Activated B cell treated with CpG ODN at 0.5 μM for 24 hours (primary cell): ENCODE results near the gene TSPAN31. TPM values are rescaled to one million over a fixed set of nuclear protein-coding genes. Genes with fewer than 3 reads are reported as not detected.

Experiments
- ATAC-seq: fragments of 200-7000 bp; cut with Tn5 transposase; one replicate; pipeline ENCODE4 v1.10.0; 2021; ENCODE audit warnings: low read depth, mild to moderate bottlenecking, moderate library complexity
- CTCF ChIA-PET: fragments of 350-600 bp; sonication (Branson Sonifier 250); formaldehyde crosslinking; loops from one replicate; lab custom pipeline; 2021; ENCODE audit warnings: antibody characterized with exemption; lab: Charles Lee
- POLR2A ChIA-PET: fragments of 350-600 bp; sonication (Branson Sonifier 250); formaldehyde crosslinking; loops from one replicate; lab custom pipeline; 2021; ENCODE audit warnings: antibody characterized with exemption; lab: Charles Lee
- DNase-seq: peaks from one replicate; pipeline ENCODE4 v3.0.0; 2022
- H3K27ac Mint-ChIP-seq: one replicate; pipeline ENCODE4 v1.8.0; 2020; ENCODE audit warnings: mixed read lengths
- H3K27me3 Mint-ChIP-seq: one replicate; pipeline ENCODE4 v1.8.0; 2021; ENCODE audit warnings: mixed read lengths
- H3K36me3 Mint-ChIP-seq: one replicate; pipeline ENCODE4 v1.8.0; 2021; ENCODE audit warnings: low read depth, mixed read lengths
- H3K4me1 Mint-ChIP-seq: one replicate; pipeline ENCODE4 v1.8.0; 2021; ENCODE audit warnings: mixed read lengths
- H3K4me3 Mint-ChIP-seq: one replicate; pipeline ENCODE4 v1.8.0; 2020; ENCODE audit warnings: mild to moderate bottlenecking, mixed read lengths
- H3K9me3 Mint-ChIP-seq: one replicate; pipeline ENCODE4 v1.8.0; 2020; ENCODE audit warnings: mixed read lengths
- intact Hi-C: fragments of 100-400 bp; cut with micrococcal nuclease; formaldehyde crosslinking; loops from one replicate; pipeline ENCODE4 v1.15.1; 2024
- total RNA-seq: library from RNA; stranded (reverse); gene quantifications from 2 replicates; pipeline ENCODE4 v1.2.3, GENCODE V29; 2022
- TF ChIP-seq, protein P1 (sequence below): fragments of 200-600 bp; IDR thresholded peaks from one replicate; pipeline ENCODE4 v1.8.0; 2022; ENCODE audit warnings: antibody characterized with exemption, mild to moderate bottlenecking

TSPAN31 gene
- total RNA-seq, 1 donor from 2014 or later: 35.8 TPM

DNA sequence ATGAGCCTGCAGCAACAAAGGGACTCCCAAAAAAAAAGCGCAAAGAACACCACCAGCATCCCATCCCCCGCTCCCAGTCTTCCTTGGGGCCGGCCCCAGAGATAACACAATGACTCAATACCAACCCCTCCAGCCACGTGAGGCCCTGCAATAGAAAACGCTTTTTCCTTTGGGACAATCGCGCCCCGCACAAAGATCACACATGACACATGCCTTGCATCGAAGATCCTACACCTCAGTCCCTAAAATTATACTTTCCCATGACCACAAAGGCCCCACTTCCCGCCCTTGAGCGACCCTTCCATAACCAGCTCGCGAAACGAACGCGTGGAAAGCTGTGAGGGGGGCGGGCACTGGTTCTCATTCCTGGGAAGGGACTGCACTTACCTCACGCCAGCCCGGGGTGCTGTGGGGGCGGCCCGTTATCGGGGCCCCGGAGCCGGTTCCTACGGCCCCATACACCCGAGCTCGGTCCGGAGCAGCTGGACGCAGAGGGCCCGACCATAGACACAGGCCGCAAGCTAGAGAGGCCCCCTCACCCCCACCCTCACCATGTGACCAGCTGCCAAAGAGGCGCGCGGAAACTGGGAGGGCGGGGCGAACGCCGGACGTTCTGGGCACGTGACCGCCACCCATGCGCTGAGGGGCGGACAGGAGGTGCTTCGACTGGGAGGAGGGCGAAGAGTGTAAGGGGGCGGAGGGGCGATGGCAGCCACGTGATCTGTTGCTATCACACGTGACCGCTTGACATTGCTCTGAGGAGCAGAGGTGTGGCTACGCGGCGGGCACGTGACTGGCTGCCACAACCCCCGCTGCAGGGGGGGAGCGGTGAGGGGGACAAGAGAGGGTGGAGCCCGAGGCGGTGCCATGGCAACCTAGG, 7.2 kb downstream of the TSPAN31 start, which contains the start of gene CDK4:
Gene CDK4, minus strand, starts transcription at position 523 of the 880 bp plus-strand sequence. CDS start 593 bp downstream, outside the sequence.
- H3K36me3 Mint-ChIP-seq: peaks cover 51% of the 10 kb centered on the region
- peak within 1 kb of the TSS; percentile 87 for H3K27ac Mint-ChIP-seq
- peak within 1 kb of the TSS; percentile 90 for H3K4me3 Mint-ChIP-seq
- ATAC-seq (peak; percentile 76), DNase-seq (peak; percentile 94)
- ChIA-PET POLR2A (interaction anchor here (0.6 to 1.2 kb wide), 8 partner anchors 10 to 1376 kb away, joined by 3 to 6 read pairs (median 3); partner anchors contain the start of genes DDIT3, EEF1AKMT3, METTL1 and OS9), CTCF (no interaction called here)
- peaks cover 55% of the 10 kb centered on the region for H3K4me1 Mint-ChIP-seq
- no peaks in the 10 kb centered on the region for H3K27me3 Mint-ChIP-seq
- TF ChIP-seq, protein P1, sequence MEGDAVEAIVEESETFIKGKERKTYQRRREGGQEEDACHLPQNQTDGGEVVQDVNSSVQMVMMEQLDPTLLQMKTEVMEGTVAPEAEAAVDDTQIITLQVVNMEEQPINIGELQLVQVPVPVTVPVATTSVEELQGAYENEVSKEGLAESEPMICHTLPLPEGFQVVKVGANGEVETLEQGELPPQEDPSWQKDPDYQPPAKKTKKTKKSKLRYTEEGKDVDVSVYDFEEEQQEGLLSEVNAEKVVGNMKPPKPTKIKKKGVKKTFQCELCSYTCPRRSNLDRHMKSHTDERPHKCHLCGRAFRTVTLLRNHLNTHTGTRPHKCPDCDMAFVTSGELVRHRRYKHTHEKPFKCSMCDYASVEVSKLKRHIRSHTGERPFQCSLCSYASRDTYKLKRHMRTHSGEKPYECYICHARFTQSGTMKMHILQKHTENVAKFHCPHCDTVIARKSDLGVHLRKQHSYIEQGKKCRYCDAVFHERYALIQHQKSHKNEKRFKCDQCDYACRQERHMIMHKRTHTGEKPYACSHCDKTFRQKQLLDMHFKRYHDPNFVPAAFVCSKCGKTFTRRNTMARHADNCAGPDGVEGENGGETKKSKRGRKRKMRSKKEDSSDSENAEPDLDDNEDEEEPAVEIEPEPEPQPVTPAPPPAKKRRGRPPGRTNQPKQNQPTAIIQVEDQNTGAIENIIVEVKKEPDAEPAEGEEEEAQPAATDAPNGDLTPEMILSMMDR: no peak
- intact Hi-C loops: loop anchor here (1.0 to 5.0 kb wide), 9 partner anchors 8 to 1065 kb away; partner anchors contain the start of genes ARHGAP9, DDIT3, EEF1AKMT3 and METTL1
- H3K9me3 Mint-ChIP-seq: no peaks in the 10 kb centered on the region

DNA sequence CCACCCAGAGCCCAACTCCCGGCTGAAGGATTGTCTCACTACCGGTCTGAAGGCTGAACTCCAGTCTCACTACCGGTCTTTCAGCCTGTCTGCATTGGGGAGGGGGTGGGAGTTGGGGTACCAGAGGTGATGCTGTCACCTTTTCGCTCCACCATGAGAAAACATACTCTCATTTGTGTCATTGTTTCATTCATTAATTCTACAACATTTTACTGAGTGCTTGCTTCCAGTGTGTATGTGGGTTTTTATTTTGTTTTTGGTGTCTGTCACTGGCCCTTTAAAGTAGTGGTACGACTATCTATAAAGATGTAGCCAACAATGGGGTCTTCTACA, 7.8 kb downstream of the TSPAN31 start:
- Mint-ChIP-seq H3K27me3 (no peaks in the 10 kb centered on the region), H3K4me1 (peaks cover 56% of the 10 kb centered on the region), H3K4me3 (peak overlapping the region; percentile 90), H3K9me3 (no peaks in the 10 kb centered on the region), H3K36me3 (peaks cover 48% of the 10 kb centered on the region), H3K27ac (peak overlapping the region; percentile 87)
- ChIA-PET CTCF (no interaction called here), POLR2A (interaction anchor here (0.6 to 1.2 kb wide), 6 partner anchors 14 to 1377 kb away, joined by 3 to 6 read pairs (median 3); partner anchors contain the start of genes DDIT3, EEF1AKMT3, METTL1 and OS9)
- TF ChIP-seq, protein P1: no peak
- DNase-seq (no peak), ATAC-seq (no peak)
- intact Hi-C loops: loop anchor here (1.0 to 5.0 kb wide), 9 partner anchors 8 to 1065 kb away; partner anchors contain the start of genes ARHGAP9, DDIT3, EEF1AKMT3 and METTL1

DNA sequence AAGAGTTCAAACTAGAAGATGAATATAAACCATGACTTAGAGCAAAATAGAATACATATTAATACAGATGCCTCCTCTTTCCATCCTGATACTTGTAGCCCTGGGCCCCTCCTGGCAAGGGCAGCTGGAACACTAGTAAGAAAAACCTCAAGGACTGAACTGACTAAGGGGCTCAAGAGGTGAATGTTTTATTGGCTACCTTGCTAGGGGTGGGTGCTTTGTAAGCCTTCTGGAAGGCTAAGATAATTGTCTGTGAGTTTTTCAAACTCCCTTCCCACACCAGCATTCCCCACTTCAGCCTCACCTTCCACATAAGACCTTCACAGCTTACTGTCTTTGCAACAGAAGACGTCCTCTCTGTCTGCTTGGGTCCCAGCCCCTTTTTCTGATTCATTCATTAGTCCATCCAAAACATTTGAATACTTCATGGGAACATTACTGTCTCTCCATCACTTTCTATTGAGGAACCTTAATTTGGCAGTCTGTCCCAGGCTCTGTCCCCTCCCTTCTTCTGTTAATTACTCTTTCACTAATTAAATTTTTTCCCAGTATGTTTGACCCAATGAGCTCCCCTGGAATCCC, 9.0 kb downstream of the TSPAN31 start:
- intact Hi-C loops: loop anchor here (2.0 to 5.0 kb wide), 4 partner anchors 91 to 1067 kb away; partner anchors contain the start of genes ARHGAP9, DDIT3 and PTGES3
- H3K4me3 Mint-ChIP-seq: peak overlapping the region; percentile 88
- peaks cover 61% of the 10 kb centered on the region for H3K4me1 Mint-ChIP-seq
- H3K9me3 Mint-ChIP-seq: no peaks in the 10 kb centered on the region
- DNase-seq (no peak), ATAC-seq (no peak)
- POLR2A ChIA-PET: interaction anchor here (0.8 to 1.0 kb wide), 3 partner anchors 9 to 18 kb away, joined by 3 to 4 read pairs (median 4); partner anchors contain the start of genes EEF1AKMT3, METTL1 and TSPAN31
- no peaks in the 10 kb centered on the region for H3K27me3 Mint-ChIP-seq
- peaks cover 47% of the 10 kb centered on the region for H3K36me3 Mint-ChIP-seq
- CTCF ChIA-PET: no interaction called here
- TF ChIP-seq, protein P1: no peak
- H3K27ac Mint-ChIP-seq: peak overlapping the region; percentile 87

DNA sequence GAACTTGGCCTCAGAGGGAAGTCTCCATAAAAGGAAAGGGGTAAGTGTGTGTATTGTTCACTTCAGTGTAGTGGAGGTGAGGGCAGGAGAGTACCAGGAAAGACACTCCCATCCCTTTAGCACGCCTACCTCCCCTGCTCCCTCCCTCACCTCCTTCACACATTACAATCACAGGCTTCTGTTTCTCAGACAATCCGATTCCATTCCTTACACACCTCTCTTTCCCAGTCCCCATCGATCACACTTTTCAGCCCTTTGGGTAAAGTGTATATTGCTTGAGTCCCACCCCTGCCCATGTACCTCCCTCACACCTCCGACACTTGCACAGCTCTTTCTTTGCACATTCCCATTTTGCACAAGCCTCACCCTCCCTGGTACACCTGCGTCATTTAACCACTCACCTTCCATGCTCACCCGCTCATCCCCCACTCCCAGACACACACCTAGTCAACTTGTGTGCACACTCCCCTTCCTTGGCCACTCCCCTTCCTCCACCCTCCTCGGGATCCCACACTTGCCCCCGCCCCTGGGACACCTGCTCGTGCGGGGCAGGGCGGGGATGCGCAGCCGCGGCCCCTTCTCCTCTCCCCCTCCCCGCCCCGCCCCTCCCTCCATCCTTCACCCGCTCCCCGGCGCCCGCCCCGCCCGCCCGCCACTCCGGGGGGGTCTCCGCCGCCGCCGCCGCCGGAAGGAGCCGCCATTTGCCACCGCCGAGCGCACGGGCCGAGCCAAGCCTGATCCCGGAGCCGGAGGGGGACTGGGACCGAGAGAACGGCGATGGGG, 9.8 kb downstream of the TSPAN31 start, which contains the start of gene MARCHF9:
Gene MARCHF9, plus strand, starts transcription at position 693 of the 783 bp plus-strand sequence. CDS start 426 bp downstream, outside the sequence.
- H3K4me3 Mint-ChIP-seq: peak within 1 kb of the TSS; percentile 90
- no peaks in the 10 kb centered on the region for H3K9me3 Mint-ChIP-seq
- H3K36me3 Mint-ChIP-seq: peaks cover 49% of the 10 kb centered on the region
- intact Hi-C loops: loop anchor here (5.0 kb wide), 2 partner anchors 277 to 1067 kb away; partner anchors contain the start of genes ARHGAP9 and PTGES3
- DNase-seq (peak; percentile 66), ATAC-seq (peak; percentile 32)
- H3K27me3 Mint-ChIP-seq: no peaks in the 10 kb centered on the region
- H3K27ac Mint-ChIP-seq: peak within 1 kb of the TSS; percentile 87
- TF ChIP-seq, protein P1: no peak
- ChIA-PET CTCF (interaction anchor here (1.6 kb wide), 1 partner anchor 149 kb away, joined by 4 read pairs; no protein-coding TSS in a partner anchor), POLR2A (interaction anchor here (0.8 to 3.0 kb wide), 5 partner anchors 9 to 17 kb away, joined by 3 to 34 read pairs (median 4); partner anchors contain the start of genes CYP27B1, EEF1AKMT3, METTL1 and TSPAN31)
- peaks cover 68% of the 10 kb centered on the region for H3K4me1 Mint-ChIP-seq
